Measurements from ENCODE around the gene HNRNPH3.

Gene HNRNPH3

DNA sequence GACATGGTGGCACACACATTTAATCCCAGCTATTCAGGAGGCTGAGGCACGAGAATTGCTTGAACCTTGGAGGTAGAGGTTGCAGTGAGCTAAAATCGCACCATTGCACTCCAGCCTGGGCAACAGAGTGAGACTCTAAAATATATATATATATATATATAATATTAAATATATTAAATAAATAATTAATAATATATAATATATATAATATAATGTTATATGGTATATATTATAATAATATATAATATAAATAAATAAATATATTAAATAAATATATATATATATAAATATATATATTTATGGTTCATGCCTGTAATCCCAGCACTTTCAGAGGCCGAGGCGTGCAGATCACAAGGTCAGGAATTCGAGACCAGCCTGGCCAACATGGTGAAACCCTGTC lies 34.7 kb downstream of the HNRNPH3 start:
- H3K27ac ChIP-seq = no peak overlapping the region
- TF ChIP-seq ZFX (IDR thresholded peaks at IDR 0.05) = no peak
- TF ChIP-seq, protein P1, sequence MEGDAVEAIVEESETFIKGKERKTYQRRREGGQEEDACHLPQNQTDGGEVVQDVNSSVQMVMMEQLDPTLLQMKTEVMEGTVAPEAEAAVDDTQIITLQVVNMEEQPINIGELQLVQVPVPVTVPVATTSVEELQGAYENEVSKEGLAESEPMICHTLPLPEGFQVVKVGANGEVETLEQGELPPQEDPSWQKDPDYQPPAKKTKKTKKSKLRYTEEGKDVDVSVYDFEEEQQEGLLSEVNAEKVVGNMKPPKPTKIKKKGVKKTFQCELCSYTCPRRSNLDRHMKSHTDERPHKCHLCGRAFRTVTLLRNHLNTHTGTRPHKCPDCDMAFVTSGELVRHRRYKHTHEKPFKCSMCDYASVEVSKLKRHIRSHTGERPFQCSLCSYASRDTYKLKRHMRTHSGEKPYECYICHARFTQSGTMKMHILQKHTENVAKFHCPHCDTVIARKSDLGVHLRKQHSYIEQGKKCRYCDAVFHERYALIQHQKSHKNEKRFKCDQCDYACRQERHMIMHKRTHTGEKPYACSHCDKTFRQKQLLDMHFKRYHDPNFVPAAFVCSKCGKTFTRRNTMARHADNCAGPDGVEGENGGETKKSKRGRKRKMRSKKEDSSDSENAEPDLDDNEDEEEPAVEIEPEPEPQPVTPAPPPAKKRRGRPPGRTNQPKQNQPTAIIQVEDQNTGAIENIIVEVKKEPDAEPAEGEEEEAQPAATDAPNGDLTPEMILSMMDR (conservative IDR thresholded peaks at IDR 0.05) = no peak

DNA sequence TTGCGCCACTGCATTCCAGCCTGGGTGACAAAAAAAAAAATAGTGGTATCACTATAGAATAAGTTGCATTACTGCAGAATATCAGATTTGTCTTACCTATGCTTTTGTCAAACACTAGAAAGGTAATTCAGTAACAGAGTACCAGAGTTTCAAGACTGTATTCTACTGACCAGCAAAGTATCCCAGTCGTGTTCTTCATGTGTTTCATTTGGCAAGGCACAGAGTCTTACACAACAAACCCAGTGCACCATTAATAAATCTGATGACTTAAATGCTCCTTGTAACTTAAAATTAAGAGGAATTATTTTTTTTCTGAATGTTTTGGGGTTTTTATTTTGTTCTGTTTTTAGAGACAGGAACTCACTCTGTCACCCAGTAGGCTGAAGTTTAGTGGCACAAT lies 35.3 kb downstream of the HNRNPH3 start:
- no peak overlapping the region for H3K27ac ChIP-seq
- TF ChIP-seq, protein P1 (conservative IDR thresholded peaks at IDR 0.05) = no peak
- TF ChIP-seq ZFX (IDR thresholded peaks at IDR 0.05) = no peak

DNA sequence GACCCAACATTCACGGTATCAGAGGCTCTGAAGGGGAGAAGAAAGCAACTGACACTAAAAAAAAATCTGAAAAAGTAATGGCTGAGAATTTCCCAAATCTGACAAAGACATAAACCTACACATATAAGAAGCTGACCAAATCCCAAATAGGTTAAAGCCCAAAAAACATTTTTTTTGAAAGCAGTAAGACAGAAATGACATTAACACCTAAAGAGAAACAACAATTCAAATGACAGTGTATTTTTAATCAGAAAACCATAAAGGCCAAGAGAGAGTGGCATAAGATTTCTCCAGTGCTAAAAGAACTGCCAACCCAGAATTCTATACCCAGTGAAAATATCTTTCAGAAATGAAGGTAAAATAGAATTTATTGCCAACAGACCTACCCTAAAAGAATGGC lies 39.7 kb downstream of the HNRNPH3 start:
- no peak for TF ChIP-seq ZFX (IDR thresholded peaks at IDR 0.05)
- TF ChIP-seq, protein P1 (conservative IDR thresholded peaks at IDR 0.05) = no peak

DNA sequence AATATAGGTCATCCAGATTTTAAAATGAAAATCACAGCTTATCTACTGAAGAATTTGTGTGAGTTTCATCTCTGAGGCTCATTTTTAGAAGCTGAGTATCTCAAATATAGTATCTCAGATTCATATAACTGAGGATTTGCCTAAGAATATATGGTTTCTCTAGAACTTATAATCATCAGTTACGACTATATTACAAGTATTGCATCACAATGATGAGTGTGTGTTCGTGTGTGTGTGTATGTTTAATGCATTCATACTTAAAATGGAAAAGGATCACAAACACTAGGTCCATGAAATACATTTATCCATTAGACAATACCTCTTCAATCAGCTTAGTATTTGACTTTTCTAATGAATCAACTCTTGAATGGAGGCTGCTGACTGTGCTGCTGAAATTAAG lies 53.9 kb downstream of the HNRNPH3 start:
- TF ChIP-seq, protein P1 (conservative IDR thresholded peaks at IDR 0.05) = no peak
- no peak for TF ChIP-seq ZFX (IDR thresholded peaks at IDR 0.05)
- H3K27ac ChIP-seq = no peak overlapping the region

More for the DNA sequence above, 39.7 kb downstream of the HNRNPH3 start:
- no peak overlapping the region for H3K27ac ChIP-seq

All from C4-2B (cell line).